ENCODE results near the gene TAF11L7.
"Not testable (repeated sequence)": the region's sequence is repeated elsewhere in the genome, so short reads cannot be mapped to it uniquely, and the experiment has no call there.

DNA sequence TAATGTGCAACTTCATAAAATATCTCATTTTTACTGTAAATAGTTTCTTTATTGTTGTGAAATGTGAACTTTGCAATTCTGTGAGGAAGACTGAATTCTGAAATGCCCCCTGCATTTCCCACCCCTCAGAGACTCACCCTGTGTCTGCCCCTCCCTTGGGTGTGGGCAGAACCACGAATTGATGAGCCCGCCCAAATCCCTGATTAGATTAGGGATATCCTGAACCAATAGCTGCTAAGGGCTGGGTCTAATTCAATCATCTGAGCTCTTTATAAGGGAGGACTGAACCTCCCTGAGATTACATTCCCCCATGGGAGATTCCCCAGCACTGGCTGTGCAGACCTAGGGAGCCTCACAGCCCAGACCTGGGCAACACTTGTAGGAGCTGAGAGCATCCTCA lies 24.5 kb upstream of the TAF11L7 start, which contains the start of gene TAF11L12:
- TF ChIP-seq, protein P1, sequence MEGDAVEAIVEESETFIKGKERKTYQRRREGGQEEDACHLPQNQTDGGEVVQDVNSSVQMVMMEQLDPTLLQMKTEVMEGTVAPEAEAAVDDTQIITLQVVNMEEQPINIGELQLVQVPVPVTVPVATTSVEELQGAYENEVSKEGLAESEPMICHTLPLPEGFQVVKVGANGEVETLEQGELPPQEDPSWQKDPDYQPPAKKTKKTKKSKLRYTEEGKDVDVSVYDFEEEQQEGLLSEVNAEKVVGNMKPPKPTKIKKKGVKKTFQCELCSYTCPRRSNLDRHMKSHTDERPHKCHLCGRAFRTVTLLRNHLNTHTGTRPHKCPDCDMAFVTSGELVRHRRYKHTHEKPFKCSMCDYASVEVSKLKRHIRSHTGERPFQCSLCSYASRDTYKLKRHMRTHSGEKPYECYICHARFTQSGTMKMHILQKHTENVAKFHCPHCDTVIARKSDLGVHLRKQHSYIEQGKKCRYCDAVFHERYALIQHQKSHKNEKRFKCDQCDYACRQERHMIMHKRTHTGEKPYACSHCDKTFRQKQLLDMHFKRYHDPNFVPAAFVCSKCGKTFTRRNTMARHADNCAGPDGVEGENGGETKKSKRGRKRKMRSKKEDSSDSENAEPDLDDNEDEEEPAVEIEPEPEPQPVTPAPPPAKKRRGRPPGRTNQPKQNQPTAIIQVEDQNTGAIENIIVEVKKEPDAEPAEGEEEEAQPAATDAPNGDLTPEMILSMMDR (IDR thresholded peaks at IDR 0.05): not testable (repeated sequence)
- not testable (repeated sequence) for TF ChIP-seq POLR2A (IDR thresholded peaks at IDR 0.05)

Data from testis (tissue), 2 donors.